Measurements from ENCODE around the gene CLEC6A.
"Not testable (repeated sequence)": the region's sequence is repeated elsewhere in the genome, so short reads cannot be mapped to it uniquely, and the experiment has no call there.

Gene CLEC6A

DNA sequence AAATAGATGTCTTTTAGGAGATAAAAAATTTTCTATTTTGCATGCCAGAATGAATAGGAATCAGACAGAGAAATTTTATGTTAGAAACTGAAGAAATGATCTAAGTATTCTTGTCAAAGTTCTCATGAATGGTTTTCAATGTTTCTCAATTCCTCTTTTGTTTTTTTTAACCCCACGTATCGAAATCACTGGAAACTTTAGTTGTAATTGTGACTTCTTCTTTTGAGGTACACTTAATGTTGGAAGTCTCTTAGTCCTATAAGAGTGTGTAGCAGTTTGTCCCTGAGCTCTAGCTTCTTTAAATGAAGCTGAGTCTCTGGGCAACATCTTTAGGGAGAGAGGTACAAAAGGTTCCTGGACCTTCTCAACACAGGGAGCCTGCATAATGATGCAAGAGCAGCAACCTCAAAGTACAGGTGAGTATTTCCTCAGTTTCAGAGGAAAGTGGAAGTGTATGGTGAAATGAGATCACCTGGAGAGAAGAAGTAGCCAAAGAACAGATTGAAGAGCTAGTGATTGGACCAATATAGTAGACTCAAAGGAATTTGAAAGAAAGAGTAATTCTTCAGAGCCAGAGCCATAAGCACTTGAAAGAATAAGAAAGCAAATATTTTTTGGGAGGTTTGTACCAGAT is at the start of gene CLEC6A:
Gene CLEC6A, plus strand, starts transcription at position 236 of the 634 bp plus-strand sequence. Its CDS starts 150 bp downstream, at position 386.
- no peak for DNase-seq (ENCODE audit: low read depth in 2 of 2)
- no peak within 1 kb of the TSS for H3K4me3 ChIP-seq (replicated peaks in 1 of 2; ENCODE audit: low read depth in 2 of 2, low read length in 2 of 2)
- TF ChIP-seq, protein P1, sequence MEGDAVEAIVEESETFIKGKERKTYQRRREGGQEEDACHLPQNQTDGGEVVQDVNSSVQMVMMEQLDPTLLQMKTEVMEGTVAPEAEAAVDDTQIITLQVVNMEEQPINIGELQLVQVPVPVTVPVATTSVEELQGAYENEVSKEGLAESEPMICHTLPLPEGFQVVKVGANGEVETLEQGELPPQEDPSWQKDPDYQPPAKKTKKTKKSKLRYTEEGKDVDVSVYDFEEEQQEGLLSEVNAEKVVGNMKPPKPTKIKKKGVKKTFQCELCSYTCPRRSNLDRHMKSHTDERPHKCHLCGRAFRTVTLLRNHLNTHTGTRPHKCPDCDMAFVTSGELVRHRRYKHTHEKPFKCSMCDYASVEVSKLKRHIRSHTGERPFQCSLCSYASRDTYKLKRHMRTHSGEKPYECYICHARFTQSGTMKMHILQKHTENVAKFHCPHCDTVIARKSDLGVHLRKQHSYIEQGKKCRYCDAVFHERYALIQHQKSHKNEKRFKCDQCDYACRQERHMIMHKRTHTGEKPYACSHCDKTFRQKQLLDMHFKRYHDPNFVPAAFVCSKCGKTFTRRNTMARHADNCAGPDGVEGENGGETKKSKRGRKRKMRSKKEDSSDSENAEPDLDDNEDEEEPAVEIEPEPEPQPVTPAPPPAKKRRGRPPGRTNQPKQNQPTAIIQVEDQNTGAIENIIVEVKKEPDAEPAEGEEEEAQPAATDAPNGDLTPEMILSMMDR (IDR thresholded peaks at IDR 0.05; ENCODE audit: low read depth, low read length), result no peak

DNA sequence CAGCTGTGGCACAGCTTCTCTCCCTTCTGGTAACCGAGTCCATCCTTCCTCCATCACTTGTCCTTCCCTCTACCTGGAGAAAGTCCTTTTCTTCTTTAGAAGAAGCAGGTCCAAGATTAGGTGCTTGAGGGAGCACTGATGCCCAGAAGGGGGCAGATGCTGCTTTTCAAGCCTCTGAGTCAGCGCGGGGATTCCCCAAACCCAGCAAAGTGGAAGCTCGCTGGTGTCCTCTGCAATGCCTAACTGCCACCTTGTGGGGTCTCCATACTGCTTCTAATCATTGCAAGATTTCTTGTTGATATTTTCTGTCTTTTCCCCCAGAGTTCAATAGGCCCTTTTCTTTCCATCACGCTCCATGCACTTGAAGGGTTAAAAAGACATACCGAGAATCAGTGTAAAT is 36.2 kb upstream of the CLEC6A start:
- not testable (repeated sequence) for DNase-seq (ENCODE audit: low read depth in 2 of 2)

DNA sequence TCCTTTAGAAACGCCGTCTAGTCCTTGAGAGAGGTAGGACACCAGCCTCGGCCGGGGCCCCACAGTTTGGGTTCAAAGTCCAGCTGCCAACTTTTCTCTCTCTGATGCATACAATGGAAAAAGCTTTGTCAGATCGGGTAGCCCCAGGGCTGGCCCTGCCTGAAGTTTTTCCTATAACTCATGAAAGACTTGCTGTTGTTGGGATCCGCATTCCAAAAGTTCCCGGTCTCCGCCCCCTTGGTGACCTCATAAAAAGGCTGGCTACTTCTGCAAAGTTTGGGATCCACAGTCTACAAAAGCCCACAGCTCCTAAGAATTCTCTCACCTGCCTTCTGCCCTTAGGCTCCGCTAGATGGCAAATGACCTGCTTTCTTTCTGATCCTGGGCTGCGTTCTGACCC is 35.3 kb upstream of the CLEC6A start:
- TF ChIP-seq, protein P1 (IDR thresholded peaks at IDR 0.05; ENCODE audit: low read depth, low read length), result no peak
- no peak for DNase-seq (ENCODE audit: low read depth in 2 of 2)
- H3K4me3 ChIP-seq (replicated peaks in 1 of 2; ENCODE audit: low read depth in 2 of 2, low read length in 2 of 2), result no peak overlapping the region

More for the DNA sequence above, 36.2 kb upstream of the CLEC6A start:
- H3K4me3 ChIP-seq (replicated peaks in 1 of 2; ENCODE audit: low read depth in 2 of 2, low read length in 2 of 2), result not testable (repeated sequence)

DNA sequence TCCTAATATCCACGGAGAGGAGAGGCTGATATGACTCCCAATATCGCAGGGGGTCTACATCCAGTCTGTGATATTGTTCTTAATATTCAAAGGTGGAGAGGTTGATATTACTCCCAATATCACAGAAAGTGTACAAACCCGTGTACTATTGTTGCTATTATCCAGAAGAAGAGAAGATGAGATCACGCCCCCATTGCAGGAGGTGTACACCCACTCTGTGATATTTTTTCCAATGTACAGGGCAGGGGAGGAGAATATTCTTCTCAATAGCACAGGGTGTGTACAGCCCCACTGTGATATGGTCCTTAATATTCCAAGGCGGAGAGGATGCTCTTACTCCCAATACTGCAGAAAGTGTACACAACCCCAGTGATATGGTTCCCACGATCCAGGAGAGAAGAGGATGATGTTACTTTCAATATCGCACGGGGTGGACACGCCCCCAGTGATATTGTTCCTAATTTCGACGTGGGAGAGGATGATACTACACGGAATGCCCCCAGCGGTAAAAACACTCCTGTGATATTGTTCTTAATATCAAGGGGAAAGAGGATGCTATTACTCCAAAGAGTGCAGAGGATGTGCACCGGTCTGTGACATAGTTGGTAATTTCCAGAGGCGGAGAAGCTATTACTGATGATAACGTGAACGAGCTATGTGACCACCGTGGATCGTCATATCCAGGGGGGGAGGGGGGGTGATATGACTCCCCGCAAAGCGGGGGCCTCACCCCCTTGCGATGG is 11.1 kb upstream of the CLEC6A start:
- not testable (repeated sequence) for DNase-seq (ENCODE audit: low read depth in 2 of 2); H3K4me3 ChIP-seq (replicated peaks in 1 of 2; ENCODE audit: low read depth in 2 of 2, low read length in 2 of 2)

DNA sequence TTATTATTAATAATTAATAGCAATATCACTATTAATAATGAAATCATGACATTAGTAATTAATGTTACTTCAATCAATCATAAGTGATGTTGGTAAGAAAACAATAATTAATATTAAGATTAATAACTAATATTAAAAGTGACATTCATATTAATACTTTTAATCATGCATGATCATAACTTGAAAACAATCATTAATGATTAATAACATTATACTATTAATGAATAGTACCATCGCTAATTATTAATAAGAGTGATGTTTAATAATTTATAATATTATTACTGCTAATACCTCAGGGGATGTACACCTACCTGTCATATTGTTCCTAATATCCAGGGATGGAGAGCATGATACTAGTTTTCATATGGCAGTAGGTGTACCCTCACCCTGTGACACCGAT is 10.0 kb upstream of the CLEC6A start:
- no peak overlapping the region for H3K4me3 ChIP-seq (replicated peaks in 1 of 2; ENCODE audit: low read depth in 2 of 2, low read length in 2 of 2)
- no peak for DNase-seq (ENCODE audit: low read depth in 2 of 2)
- TF ChIP-seq, protein P1 (IDR thresholded peaks at IDR 0.05; ENCODE audit: low read depth, low read length), result no peak

DNA sequence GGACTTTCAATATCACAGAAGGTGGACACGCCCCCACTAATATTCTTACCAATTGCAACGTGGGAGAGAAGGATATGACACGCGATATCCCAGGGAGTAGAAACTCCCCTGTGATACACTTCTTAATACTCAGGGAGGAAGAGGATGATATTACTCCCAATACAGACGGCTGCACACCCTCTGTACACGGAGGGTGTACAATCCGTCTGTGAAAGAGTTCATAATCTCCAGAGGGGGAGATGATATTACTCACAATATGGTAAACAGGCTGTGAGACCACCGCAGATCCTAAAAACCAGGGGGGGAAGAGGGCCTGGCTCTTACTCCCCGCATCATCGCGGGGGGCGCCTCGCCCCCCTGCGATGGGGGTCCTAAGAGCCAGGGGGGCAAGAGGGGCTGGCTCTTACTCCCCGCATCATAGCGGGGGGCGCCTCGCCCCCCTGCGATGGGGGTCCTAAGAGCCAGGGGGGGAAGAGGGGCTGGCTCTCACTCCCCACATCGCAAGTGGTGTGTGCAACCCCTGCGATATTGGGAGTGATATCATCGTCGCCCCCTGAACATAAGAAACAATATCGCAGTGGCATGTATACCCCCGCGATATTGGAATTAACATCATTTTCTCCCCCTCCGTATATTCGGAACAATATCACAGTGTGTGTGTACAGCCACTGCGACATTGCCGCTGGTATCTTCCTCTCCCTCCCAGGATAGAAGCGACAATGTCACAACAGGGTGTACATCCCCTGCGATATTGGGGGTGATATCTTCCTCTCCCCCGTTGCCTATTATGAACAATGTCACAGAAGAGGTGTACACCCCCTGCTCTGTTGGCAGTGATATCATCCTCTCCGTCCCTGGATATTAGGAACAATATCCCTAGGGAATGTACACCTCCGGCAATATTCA is 8.9 kb upstream of the CLEC6A start:
- TF ChIP-seq, protein P1 (IDR thresholded peaks at IDR 0.05; ENCODE audit: low read depth, low read length), result no peak
- DNase-seq (ENCODE audit: low read depth in 2 of 2), result no peak
- no peak overlapping the region for H3K4me3 ChIP-seq (replicated peaks in 1 of 2; ENCODE audit: low read depth in 2 of 2, low read length in 2 of 2)

DNA sequence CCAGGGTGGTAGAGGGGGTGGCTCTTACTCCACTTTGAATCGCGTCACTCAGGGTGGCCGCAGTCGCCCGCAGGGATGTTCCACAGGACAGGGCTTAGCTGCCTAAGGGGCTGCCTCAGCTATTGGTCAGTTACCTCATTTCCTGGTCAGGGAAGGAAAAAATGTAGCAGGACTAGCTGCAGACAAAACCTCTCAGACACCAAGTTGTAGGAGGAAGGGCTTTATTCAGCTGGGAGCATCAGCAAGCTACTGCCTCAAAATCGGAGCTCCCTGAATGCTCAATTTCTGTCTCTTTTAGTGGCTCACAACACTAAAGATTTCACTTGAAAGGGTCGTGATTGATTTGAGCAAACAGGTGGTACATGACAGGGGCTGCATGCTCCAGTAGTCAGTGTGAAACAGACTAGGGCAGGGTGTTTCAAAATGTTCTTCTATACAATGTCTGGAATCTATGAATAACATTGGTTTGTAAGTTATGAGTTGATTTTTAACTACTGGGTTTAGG is 6.4 kb upstream of the CLEC6A start:
- H3K4me3 ChIP-seq (replicated peaks in 1 of 2; ENCODE audit: low read depth in 2 of 2, low read length in 2 of 2), result no peak overlapping the region
- TF ChIP-seq, protein P1 (IDR thresholded peaks at IDR 0.05; ENCODE audit: low read depth, low read length), result no peak
- DNase-seq (ENCODE audit: low read depth in 2 of 2), result no peak
